Measurements from ENCODE around the gene TRIM59. TPM values are rescaled to one million over a fixed set of nuclear protein-coding genes. Genes with fewer than 3 reads are reported as not detected.
"Not testable (repeated sequence)": the region's sequence is repeated elsewhere in the genome, so short reads cannot be mapped to it uniquely, and the experiment has no call there.

The TRIM59 gene
- total and polyA plus RNA-seq, 2 donors (not counting 1 experiment from before 2014, with no cell fraction given) = 5.0 to 22.0 TPM

- H3K27me3 Mint-ChIP-seq = no peaks in the 10 kb centered on the region
- DNase-seq = no peak
- Histone ChIP-seq H3K27ac (ENCODE audit: low read length in 2 of 2) (no peak overlapping the region), H3K4me3 (ENCODE audit: control extremely low read depth in 1 of 5, extremely low read depth in 1 of 5, insufficient read depth in 1 of 5, low read depth in 2 of 5, low read length in 4 of 5) (no peak overlapping the region), H3K4me1 (ENCODE audit: control insufficient read depth in 2 of 2, insufficient read depth in 2 of 2, low read length in 2 of 2) (no peaks in the 10 kb centered on the region), H2AFZ (ENCODE audit: insufficient read depth, low read depth, low read length, poor library complexity, severe bottlenecking) (no peak overlapping the region), H4K20me1 (ENCODE audit: control insufficient read depth, insufficient read depth, low read length, poor library complexity, severe bottlenecking) (no peaks in the 10 kb centered on the region), H3K4me2 (replicated peaks; ENCODE audit: low read depth, low read length, poor library complexity, severe bottlenecking) (no peak overlapping the region), H3K36me3 (replicated peaks in 1 of 2; ENCODE audit: control extremely low read depth in 1 of 2, control insufficient read depth in 1 of 2, extremely low read depth in 1 of 2, insufficient read depth in 2 of 2, low read length in 1 of 2) (no peaks in the 10 kb centered on the region), H3K27me3 (replicated peaks in 1 of 4; ENCODE audit: control extremely low read depth in 1 of 4, control insufficient read depth in 3 of 4, insufficient read depth in 4 of 4, low read length in 3 of 4) (no peaks in the 10 kb centered on the region), H3K79me2 (ENCODE audit: control insufficient read depth, insufficient read depth, low read length) (no peaks in the 10 kb centered on the region), H3K9me3 (ENCODE audit: control extremely low read depth in 1 of 3, control insufficient read depth in 2 of 3, insufficient read depth in 1 of 3, low read length in 2 of 3) (peaks cover 0 to 3% (median 0%) of the 10 kb centered on the region in 3 donors), H3K9ac (ENCODE audit: low read length) (no peak overlapping the region)
- intact Hi-C loops (cut with micrococcal nuclease) = no loop called here
- no peak for ATAC-seq (ENCODE audit: low read depth)
- H3K9me3 Mint-ChIP-seq (ENCODE audit: insufficient read depth) = no peaks in the 10 kb centered on the region
- CTCF ChIA-PET = no interaction called here
- H3K27ac Mint-ChIP-seq = no peak overlapping the region
- WGBS (ENCODE audit: insufficient coverage) = 100% methylated on average over 3 of the region's 3 CpGs
- TF ChIP-seq EZH2 (IDR thresholded peaks at IDR 0.05; ENCODE audit: borderline replicate concordance, insufficient read depth, low read depth, low read length, poor library complexity, severe bottlenecking) (no peak), CTCF (IDR thresholded peaks at IDR 0.05) (no peak)
- H3K4me3 Mint-ChIP-seq = no peak overlapping the region
- POLR2A ChIA-PET = no interaction called here
- no peaks in the 10 kb centered on the region for H3K4me1 Mint-ChIP-seq
Measured at GRCh38 chr3:160455846-160456245, 6.3 kb upstream of the TRIM59 start.

- ATAC-seq (ENCODE audit: low read depth) (no peak), DNase-seq (no peak)
- H3K27me3 Mint-ChIP-seq = no peaks in the 10 kb centered on the region
- 91% methylated on average over 1 of the region's 1 CpG for WGBS (ENCODE audit: insufficient coverage)
- intact Hi-C loops (cut with micrococcal nuclease) = no loop called here
- H3K27ac Mint-ChIP-seq = no peak overlapping the region
- Histone ChIP-seq H3K4me3 (ENCODE audit: control extremely low read depth in 1 of 5, extremely low read depth in 1 of 5, insufficient read depth in 1 of 5, low read depth in 2 of 5, low read length in 4 of 5) (no peak overlapping the region), H4K20me1 (ENCODE audit: control insufficient read depth, insufficient read depth, low read length, poor library complexity, severe bottlenecking) (no peaks in the 10 kb centered on the region), H3K27ac (ENCODE audit: low read length in 2 of 2) (no peak overlapping the region), H3K4me1 (ENCODE audit: control insufficient read depth in 2 of 2, insufficient read depth in 2 of 2, low read length in 2 of 2) (peaks cover 3 to 5% of the 10 kb centered on the region in 2 donors), H3K9ac (ENCODE audit: low read length) (no peak overlapping the region), H3K27me3 (replicated peaks in 1 of 4; ENCODE audit: control extremely low read depth in 1 of 4, control insufficient read depth in 3 of 4, insufficient read depth in 4 of 4, low read length in 3 of 4) (peaks cover 0 to 3% (median 0%) of the 10 kb centered on the region in 4 experiments), H3K36me3 (replicated peaks in 1 of 2; ENCODE audit: control extremely low read depth in 1 of 2, control insufficient read depth in 1 of 2, extremely low read depth in 1 of 2, insufficient read depth in 2 of 2, low read length in 1 of 2) (no peaks in the 10 kb centered on the region), H3K9me3 (ENCODE audit: control extremely low read depth in 1 of 3, control insufficient read depth in 2 of 3, insufficient read depth in 1 of 3, low read length in 2 of 3) (peaks cover 0 to 7% (median 0%) of the 10 kb centered on the region in 3 donors), H3K79me2 (ENCODE audit: control insufficient read depth, insufficient read depth, low read length) (no peaks in the 10 kb centered on the region), H2AFZ (ENCODE audit: insufficient read depth, low read depth, low read length, poor library complexity, severe bottlenecking) (no peak overlapping the region), H3K4me2 (replicated peaks; ENCODE audit: low read depth, low read length, poor library complexity, severe bottlenecking) (no peak overlapping the region)
- POLR2A ChIA-PET = no interaction called here
- no peaks in the 10 kb centered on the region for H3K9me3 Mint-ChIP-seq (ENCODE audit: insufficient read depth)
- TF ChIP-seq CTCF (IDR thresholded peaks at IDR 0.05) (no peak), EZH2 (IDR thresholded peaks at IDR 0.05; ENCODE audit: borderline replicate concordance, insufficient read depth, low read depth, low read length, poor library complexity, severe bottlenecking) (no peak)
- no peak overlapping the region for H3K4me3 Mint-ChIP-seq
- CTCF ChIA-PET = interaction anchor here (0.5 kb wide), 1 partner anchor 46 kb away, joined by 3 read pairs; no protein-coding TSS in a partner anchor
- H3K4me1 Mint-ChIP-seq = peaks cover 3% of the 10 kb centered on the region
Measured at GRCh38 chr3:160454995-160455394, 5.4 kb upstream of the TRIM59 start.

- DNase-seq; H3K9ac ChIP-seq (ENCODE audit: low read length); H3K36me3 ChIP-seq (replicated peaks in 1 of 2; ENCODE audit: control extremely low read depth in 1 of 2, control insufficient read depth in 1 of 2, extremely low read depth in 1 of 2, insufficient read depth in 2 of 2, low read length in 1 of 2); H3K4me3 ChIP-seq (ENCODE audit: control extremely low read depth in 1 of 5, extremely low read depth in 1 of 5, insufficient read depth in 1 of 5, low read depth in 2 of 5, low read length in 4 of 5); POLR2A ChIA-PET; H2AFZ ChIP-seq (ENCODE audit: insufficient read depth, low read depth, low read length, poor library complexity, severe bottlenecking); H3K27ac ChIP-seq (ENCODE audit: low read length in 2 of 2); H3K4me3 Mint-ChIP-seq; CTCF ChIA-PET; H3K9me3 Mint-ChIP-seq (ENCODE audit: insufficient read depth); H3K27me3 Mint-ChIP-seq; ATAC-seq (ENCODE audit: low read depth); H3K27me3 ChIP-seq (replicated peaks in 1 of 4; ENCODE audit: control extremely low read depth in 1 of 4, control insufficient read depth in 3 of 4, insufficient read depth in 4 of 4, low read length in 3 of 4); H3K9me3 ChIP-seq (ENCODE audit: control extremely low read depth in 1 of 3, control insufficient read depth in 2 of 3, insufficient read depth in 1 of 3, low read length in 2 of 3); H3K4me2 ChIP-seq (replicated peaks; ENCODE audit: low read depth, low read length, poor library complexity, severe bottlenecking); H3K27ac Mint-ChIP-seq; intact Hi-C loops (cut with micrococcal nuclease); H4K20me1 ChIP-seq (ENCODE audit: control insufficient read depth, insufficient read depth, low read length, poor library complexity, severe bottlenecking): not testable (repeated sequence)
- Histone ChIP-seq H3K79me2 (ENCODE audit: control insufficient read depth, insufficient read depth, low read length) (peaks cover 23% of the 10 kb centered on the region), H3K4me1 (ENCODE audit: control insufficient read depth in 2 of 2, insufficient read depth in 2 of 2, low read length in 2 of 2) (peaks cover 16 to 18% of the 10 kb centered on the region in 2 donors)
- WGBS (ENCODE audit: insufficient coverage) = 98% methylated on average over 9 of the region's 19 CpGs
- H3K4me1 Mint-ChIP-seq = peaks cover 25% of the 10 kb centered on the region
Measured at GRCh38 chr3:160452251-160452650, 2.7 kb upstream of the TRIM59 start.

Data from B cell (primary cell).